T-helper 2 cell (primary cell): ENCODE data around the gene RELB.
"Not testable (repeated sequence)": the region's sequence is repeated elsewhere in the genome, so short reads cannot be mapped to it uniquely, and the experiment has no call there.

Experiments
- DNase-seq, 5 experiments: peaks; one replicate each; pipeline versions ENCODE4 v3.0.0 to v3.0.0-alpha.2; 2012 to 2022

Gene RELB

GRCh38 chr19:44987148-44987675, 14.1 kb upstream of the RELB start:
- no peak for DNase-seq

- no peak for DNase-seq
Observed at GRCh38 chr19:44988273-44988672, 13.0 kb upstream of the RELB start.

- peak; percentile 32 to 68 (median 51) for DNase-seq
Observed at GRCh38 chr19:44988896-44989556, 12.2 kb upstream of the RELB start.

GRCh38 chr19:44990459-44990858, 10.8 kb upstream of the RELB start:
- DNase-seq = no peak

GRCh38 chr19:44990966-44991365, 10.3 kb upstream of the RELB start:
- no peak for DNase-seq

- no peak for DNase-seq
Observed at GRCh38 chr19:44992336-44993163, 8.7 kb upstream of the RELB start.

- no peak for DNase-seq
Observed at GRCh38 chr19:44993526-44993925, 7.7 kb upstream of the RELB start.

GRCh38 chr19:44993926-44994537, 7.2 kb upstream of the RELB start:
- no peak for DNase-seq

GRCh38 chr19:44998025-44998424, 3.2 kb upstream of the RELB start:
- DNase-seq = no peak

- DNase-seq = not testable (repeated sequence)
Observed at GRCh38 chr19:44999131-44999925, 1.9 kb upstream of the RELB start.

GRCh38 chr19:45000665-45001064, 599 bp upstream of the RELB start:
- not testable (repeated sequence) for DNase-seq

GRCh38 chr19:45003485-45003884, 2.2 kb downstream of the RELB start:
- no peak for DNase-seq

GRCh38 chr19:45005787-45006186, 4.5 kb downstream of the RELB start:
- no peak for DNase-seq

- no peak for DNase-seq
Observed at GRCh38 chr19:45008552-45008951, 7.3 kb downstream of the RELB start.

- no peak for DNase-seq
Observed at GRCh38 chr19:45009625-45010255, 8.5 kb downstream of the RELB start.

GRCh38 chr19:45010306-45010705, 9.0 kb downstream of the RELB start:
- DNase-seq = no peak

- DNase-seq = no peak
Observed at GRCh38 chr19:45011959-45012358, 10.7 kb downstream of the RELB start.

- DNase-seq = peak; percentile 52 to 94 (median 75)
Observed at GRCh38 chr19:45016388-45017314, 15.4 kb downstream of the RELB start.

GRCh38 chr19:45019187-45019586, 17.9 kb downstream of the RELB start:
- no peak for DNase-seq

- DNase-seq = no peak
Observed at GRCh38 chr19:45020071-45020470, 18.8 kb downstream of the RELB start.

GRCh38 chr19:45021971-45022370, 20.7 kb downstream of the RELB start:
- no peak for DNase-seq
